K562 (cell line): Measurements from ENCODE around the gene MICAL2. TPM values are rescaled to one million over a fixed set of nuclear protein-coding genes. Genes with fewer than 3 reads are reported as not detected.

Experiments used
- DPF2 ChIP-seq: fragments of 450-650 bp; IDR thresholded peaks from 2 replicates; pipeline ENCODE4 v1.6.1; 2016
- PRPF4 ChIP-seq: fragments of 200-400 bp; formaldehyde crosslinking; IDR thresholded peaks from one replicate; pipeline ENCODE4 v1.6.1; 2017; ENCODE audit warnings: low read length, low read depth, mild to moderate bottlenecking; ENCODE audit not compliant: insufficient read depth, poor library complexity, severe bottlenecking
- SMARCE1 ChIP-seq: fragments of 450-650 bp; IDR thresholded peaks from 2 replicates; pipeline ENCODE4 v1.7.1; 2016; ENCODE audit warnings: mild to moderate bottlenecking
- SRF ChIP-seq, 2 experiments: fragments of 250-450, 450-650 bp in 1 of 2; sonication (Bioruptor Pico) in 1 of 2; sonication (generic) in 1 of 2; formaldehyde crosslinking; IDR thresholded peaks; 2 replicates each; pipeline versions ENCODE4 v1.5.0 to v1.5.1; 2020 to 2022; ENCODE audit warnings: mild to moderate bottlenecking in 1 of 2, missing genetic modification reagents in 1 of 2
- ZKSCAN8 ChIP-seq: fragments of 200-800 bp; sonication (Bioruptor generic); IDR thresholded peaks from 2 replicates; pipeline ENCODE4 v1.6.1; 2016; ENCODE audit warnings: missing genetic modification characterization, missing compliant biosample characterization
- polyA plus RNA-seq, 8 experiments: library from polyadenylated mRNA; depleted of rRNA in 4 of 8; stranded (reverse) in 5 of 8; unstranded in 3 of 8; fragments of >200 nt; fragmentation: Nextera tagmentation in 2 of 8; fragmentation: Illumina TruSeq in 1 of 8; extraction: Ambion mirVana in 2 of 8; extraction: Trizol in 1 of 8; gene quantifications; 2 replicates each; pipeline versions ENCODE4 v1.2.1 to v1.2.3, GENCODE V29; 2011 to 2014; ENCODE audit warnings: inconsistent platforms in 1 of 8, missing spikeins in 1 of 8
- total RNA-seq, 7 experiments: library from RNA; depleted of rRNA in 6 of 7; stranded (reverse); fragments of >200 nt in 6 of 7; fragmentation: Illumina TruSeq in 2 of 7; extraction: Trizol in 2 of 7; gene quantifications; 2 replicates each; pipeline versions ENCODE4 v1.2.1 to v1.2.3, GENCODE V29; 2011 to 2021; ENCODE audit warnings: low replicate concordance in 1 of 7
- TF ChIP-seq, protein P1 (sequence below): IDR thresholded peaks from 3 replicates; pipeline ENCODE4 v1.6.1; 2011; ENCODE audit warnings: borderline replicate concordance, mild to moderate bottlenecking, moderate library complexity; ENCODE audit not compliant: insufficient read length; ENCODE audit errors: extremely low read depth
- TF ChIP-seq, protein P2 (sequence below): fragments of 200-800 bp; sonication (Bioruptor generic); IDR thresholded peaks from 2 replicates; pipeline ENCODE4 v1.6.1; 2017; ENCODE audit warnings: missing genetic modification characterization, missing compliant biosample characterization
- TF ChIP-seq, protein P3 (sequence below): IDR thresholded peaks from 2 replicates; pipeline ENCODE4 v1.6.1; 2012; ENCODE audit warnings: low read depth, low read length, improper control_type of control experiment, borderline replicate concordance
- TF ChIP-seq, protein P4 (sequence below): fragments of 450-650 bp; IDR thresholded peaks from 2 replicates; pipeline ENCODE4 v1.6.1; 2018; ENCODE audit warnings: mild to moderate bottlenecking, low read depth; ENCODE audit not compliant: partially characterized antibody
- TF ChIP-seq, protein P5 (sequence below), 3 experiments: IDR thresholded peaks in 2 of 3; conservative IDR thresholded peaks in 1 of 3; 2 replicates each; pipeline ENCODE4 v1.5.1; 2011 to 2012; ENCODE audit warnings: low read length in 3 of 3, mild to moderate bottlenecking in 3 of 3, control low read depth in 2 of 3, improper control_type of control experiment in 1 of 3, inconsistent platforms in 1 of 3, low read depth in 1 of 3, mixed read lengths in 1 of 3, moderate library complexity in 1 of 3; ENCODE audit not compliant: insufficient read depth in 2 of 3
- TF ChIP-seq, protein P6 (sequence below): sonication (generic); formaldehyde crosslinking; IDR thresholded peaks from 2 replicates; pipeline ENCODE4 v1.8.0; 2022; ENCODE audit warnings: mild to moderate bottlenecking, missing genetic modification reagents

MICAL2 gene
- total and polyA plus RNA-seq, 9 of the 15 experiments (the other 6 are each of a cell fraction or from before 2014, with no cell fraction given): 4.7 to 64.2 (median 33.6) TPM

DNA sequence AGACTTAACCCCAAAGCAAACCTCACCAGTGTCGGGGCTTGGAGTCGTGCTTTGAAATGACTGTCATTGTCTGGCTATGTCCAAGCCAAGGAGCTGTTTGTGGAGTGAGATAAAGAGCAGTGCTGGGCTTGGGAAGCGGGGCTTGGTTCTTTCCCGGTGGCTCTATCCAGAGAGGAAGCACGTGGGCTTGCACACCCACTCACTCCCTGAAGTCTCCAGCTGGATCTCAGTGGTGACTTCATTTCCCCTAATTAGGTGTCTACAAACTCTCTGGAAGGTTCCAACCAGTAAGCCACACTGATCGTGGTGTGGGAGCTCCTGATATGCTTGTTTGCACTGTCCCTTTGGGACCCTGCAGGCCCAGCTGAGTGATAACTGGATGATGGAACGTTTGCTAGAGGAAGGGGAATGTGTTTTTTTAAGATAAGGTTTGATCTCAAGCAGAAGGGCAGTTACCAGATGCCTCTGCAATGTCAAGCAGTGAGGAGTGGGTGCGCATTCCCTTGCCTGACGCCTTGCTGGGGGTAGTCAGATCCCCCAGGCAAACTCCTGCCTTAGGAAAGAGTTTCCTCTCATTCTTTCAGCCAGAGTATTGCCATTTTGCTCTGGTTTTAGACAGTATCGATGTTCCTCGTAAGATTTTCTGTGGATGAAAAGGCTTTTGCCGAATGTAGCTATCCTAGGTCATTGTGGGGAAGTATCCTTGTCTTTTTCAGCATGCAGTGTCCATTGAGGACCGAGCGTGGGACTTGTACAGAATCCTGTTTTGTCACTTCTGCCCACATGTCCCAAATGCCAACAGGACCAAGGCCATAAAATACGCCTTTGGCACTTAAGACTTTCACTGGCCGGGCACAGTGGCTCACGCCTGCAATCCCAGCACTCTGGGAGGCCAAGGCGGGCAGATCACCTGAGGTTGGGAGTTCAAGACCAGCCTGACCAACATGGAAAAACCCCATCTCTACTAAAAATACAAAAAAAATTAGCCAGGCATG is 90.9 kb downstream of the MICAL2 start (continued):
- TF ChIP-seq, protein P1, sequence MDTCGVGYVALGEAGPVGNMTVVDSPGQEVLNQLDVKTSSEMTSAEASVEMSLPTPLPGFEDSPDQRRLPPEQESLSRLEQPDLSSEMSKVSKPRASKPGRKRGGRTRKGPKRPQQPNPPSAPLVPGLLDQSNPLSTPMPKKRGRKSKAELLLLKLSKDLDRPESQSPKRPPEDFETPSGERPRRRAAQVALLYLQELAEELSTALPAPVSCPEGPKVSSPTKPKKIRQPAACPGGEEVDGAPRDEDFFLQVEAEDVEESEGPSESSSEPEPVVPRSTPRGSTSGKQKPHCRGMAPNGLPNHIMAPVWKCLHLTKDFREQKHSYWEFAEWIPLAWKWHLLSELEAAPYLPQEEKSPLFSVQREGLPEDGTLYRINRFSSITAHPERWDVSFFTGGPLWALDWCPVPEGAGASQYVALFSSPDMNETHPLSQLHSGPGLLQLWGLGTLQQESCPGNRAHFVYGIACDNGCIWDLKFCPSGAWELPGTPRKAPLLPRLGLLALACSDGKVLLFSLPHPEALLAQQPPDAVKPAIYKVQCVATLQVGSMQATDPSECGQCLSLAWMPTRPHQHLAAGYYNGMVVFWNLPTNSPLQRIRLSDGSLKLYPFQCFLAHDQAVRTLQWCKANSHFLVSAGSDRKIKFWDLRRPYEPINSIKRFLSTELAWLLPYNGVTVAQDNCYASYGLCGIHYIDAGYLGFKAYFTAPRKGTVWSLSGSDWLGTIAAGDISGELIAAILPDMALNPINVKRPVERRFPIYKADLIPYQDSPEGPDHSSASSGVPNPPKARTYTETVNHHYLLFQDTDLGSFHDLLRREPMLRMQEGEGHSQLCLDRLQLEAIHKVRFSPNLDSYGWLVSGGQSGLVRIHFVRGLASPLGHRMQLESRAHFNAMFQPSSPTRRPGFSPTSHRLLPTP: no peak
- TF ChIP-seq PRPF4 (no peak), ZKSCAN8 (CRISPR knock-in tag) (peak; percentile 93), SMARCE1 (peak; percentile 99), SRF (CRISPR knock-in tag; IDR thresholded peaks at IDR 0.05) (peak in 1 of 2 experiments; percentile 94; a peak in 2 of 4 replicates), DPF2 (peak; percentile 100)
- TF ChIP-seq, protein P2, sequence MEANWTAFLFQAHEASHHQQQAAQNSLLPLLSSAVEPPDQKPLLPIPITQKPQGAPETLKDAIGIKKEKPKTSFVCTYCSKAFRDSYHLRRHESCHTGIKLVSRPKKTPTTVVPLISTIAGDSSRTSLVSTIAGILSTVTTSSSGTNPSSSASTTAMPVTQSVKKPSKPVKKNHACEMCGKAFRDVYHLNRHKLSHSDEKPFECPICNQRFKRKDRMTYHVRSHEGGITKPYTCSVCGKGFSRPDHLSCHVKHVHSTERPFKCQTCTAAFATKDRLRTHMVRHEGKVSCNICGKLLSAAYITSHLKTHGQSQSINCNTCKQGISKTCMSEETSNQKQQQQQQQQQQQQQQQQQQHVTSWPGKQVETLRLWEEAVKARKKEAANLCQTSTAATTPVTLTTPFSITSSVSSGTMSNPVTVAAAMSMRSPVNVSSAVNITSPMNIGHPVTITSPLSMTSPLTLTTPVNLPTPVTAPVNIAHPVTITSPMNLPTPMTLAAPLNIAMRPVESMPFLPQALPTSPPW (CRISPR knock-in tag): peak; percentile 79
- TF ChIP-seq, protein P3, sequence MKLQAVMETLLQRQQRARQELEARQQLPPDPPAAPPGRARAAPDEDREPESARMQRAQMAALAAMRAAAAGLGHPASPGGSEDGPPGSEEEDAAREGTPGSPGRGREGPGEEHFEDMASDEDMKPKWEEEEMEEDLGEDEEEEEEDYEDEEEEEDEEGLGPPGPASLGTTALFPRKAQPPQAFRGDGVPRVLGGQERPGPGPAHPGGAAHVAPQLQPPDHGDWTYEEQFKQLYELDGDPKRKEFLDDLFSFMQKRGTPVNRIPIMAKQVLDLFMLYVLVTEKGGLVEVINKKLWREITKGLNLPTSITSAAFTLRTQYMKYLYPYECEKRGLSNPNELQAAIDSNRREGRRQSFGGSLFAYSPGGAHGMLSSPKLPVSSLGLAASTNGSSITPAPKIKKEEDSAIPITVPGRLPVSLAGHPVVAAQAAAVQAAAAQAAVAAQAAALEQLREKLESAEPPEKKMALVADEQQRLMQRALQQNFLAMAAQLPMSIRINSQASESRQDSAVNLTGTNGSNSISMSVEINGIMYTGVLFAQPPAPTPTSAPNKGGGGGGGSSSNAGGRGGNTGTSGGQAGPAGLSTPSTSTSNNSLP: peak; percentile 76; the same call in 1 of the 2 replicates
- TF ChIP-seq, protein P4, sequence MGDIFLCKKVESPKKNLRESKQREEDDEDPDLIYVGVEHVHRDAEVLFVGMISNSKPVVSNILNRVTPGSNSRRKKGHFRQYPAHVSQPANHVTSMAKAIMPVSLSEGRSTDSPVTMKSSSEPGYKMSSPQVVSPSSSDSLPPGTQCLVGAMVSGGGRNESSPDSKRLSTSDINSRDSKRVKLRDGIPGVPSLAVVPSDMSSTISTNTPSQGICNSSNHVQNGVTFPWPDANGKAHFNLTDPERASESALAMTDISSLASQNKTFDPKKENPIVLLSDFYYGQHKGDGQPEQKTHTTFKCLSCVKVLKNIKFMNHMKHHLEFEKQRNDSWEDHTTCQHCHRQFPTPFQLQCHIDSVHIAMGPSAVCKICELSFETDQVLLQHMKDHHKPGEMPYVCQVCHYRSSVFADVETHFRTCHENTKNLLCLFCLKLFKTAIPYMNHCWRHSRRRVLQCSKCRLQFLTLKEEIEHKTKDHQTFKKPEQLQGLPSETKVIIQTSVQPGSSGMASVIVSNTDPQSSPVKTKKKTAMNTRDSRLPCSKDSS: no peak
- TF ChIP-seq, protein P5, sequence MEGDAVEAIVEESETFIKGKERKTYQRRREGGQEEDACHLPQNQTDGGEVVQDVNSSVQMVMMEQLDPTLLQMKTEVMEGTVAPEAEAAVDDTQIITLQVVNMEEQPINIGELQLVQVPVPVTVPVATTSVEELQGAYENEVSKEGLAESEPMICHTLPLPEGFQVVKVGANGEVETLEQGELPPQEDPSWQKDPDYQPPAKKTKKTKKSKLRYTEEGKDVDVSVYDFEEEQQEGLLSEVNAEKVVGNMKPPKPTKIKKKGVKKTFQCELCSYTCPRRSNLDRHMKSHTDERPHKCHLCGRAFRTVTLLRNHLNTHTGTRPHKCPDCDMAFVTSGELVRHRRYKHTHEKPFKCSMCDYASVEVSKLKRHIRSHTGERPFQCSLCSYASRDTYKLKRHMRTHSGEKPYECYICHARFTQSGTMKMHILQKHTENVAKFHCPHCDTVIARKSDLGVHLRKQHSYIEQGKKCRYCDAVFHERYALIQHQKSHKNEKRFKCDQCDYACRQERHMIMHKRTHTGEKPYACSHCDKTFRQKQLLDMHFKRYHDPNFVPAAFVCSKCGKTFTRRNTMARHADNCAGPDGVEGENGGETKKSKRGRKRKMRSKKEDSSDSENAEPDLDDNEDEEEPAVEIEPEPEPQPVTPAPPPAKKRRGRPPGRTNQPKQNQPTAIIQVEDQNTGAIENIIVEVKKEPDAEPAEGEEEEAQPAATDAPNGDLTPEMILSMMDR (IDR thresholded peaks at IDR 0.05 in 2 of 3, conservative IDR thresholded peaks at IDR 0.05 in 1 of 3; ENCODE audit: insufficient read depth in 2 of 3, low read depth in 1 of 3, low read length in 3 of 3): no peak
- TF ChIP-seq, protein P6, sequence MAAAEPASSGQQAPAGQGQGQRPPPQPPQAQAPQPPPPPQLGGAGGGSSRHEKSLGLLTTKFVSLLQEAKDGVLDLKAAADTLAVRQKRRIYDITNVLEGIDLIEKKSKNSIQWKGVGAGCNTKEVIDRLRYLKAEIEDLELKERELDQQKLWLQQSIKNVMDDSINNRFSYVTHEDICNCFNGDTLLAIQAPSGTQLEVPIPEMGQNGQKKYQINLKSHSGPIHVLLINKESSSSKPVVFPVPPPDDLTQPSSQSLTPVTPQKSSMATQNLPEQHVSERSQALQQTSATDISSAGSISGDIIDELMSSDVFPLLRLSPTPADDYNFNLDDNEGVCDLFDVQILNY (CRISPR knock-in tag): no peak
